Transverse colon (tissue), 4 donors: Measurements from ENCODE around the gene FKBP6. TPM values are rescaled to one million over a fixed set of nuclear protein-coding genes. Genes with fewer than 3 reads are reported as not detected.

Experiments used
- DNase-seq: peaks from one replicate; pipeline ENCODE4 v3.0.0-alpha.2; 2019
- H3K27ac ChIP-seq, 4 donors: fragments of 200-600 bp; sonication (generic); 2 replicates each; pipeline ENCODE4 v1.5.1; 2016 to 2018; ENCODE audit warnings: inconsistent platforms in 4 of 4
- H3K27me3 ChIP-seq: fragments of 200-600 bp; sonication (generic); 2 replicates; pipeline ENCODE4 v1.5.1; 2017; ENCODE audit warnings: inconsistent platforms
- H3K36me3 ChIP-seq, 4 donors: fragments of 200-600 bp; sonication (generic); 2 replicates each; pipeline ENCODE4 v1.5.1; 2017 to 2019; ENCODE audit warnings: inconsistent platforms in 4 of 4
- H3K4me1 ChIP-seq, 4 donors: fragments of 200-600 bp; sonication (generic); 2 replicates each; pipeline ENCODE4 v1.5.1; 2017 to 2020; ENCODE audit warnings: inconsistent platforms in 4 of 4
- H3K4me3 ChIP-seq, 4 donors: fragments of 200-600 bp; sonication (generic); 1 replicate in 1 of 4; 2 replicates in 3 of 4; pipeline versions ENCODE4 v1.5.1 to v1.6.1; 2017 to 2019; ENCODE audit warnings: inconsistent platforms in 4 of 4
- H3K9me3 ChIP-seq, 2 donors: fragments of 200-600 bp; sonication (generic); 2 replicates each; pipeline ENCODE4 v1.5.1; 2017 to 2019; ENCODE audit warnings: inconsistent platforms in 2 of 2
- CTCF ChIP-seq, 5 experiments: fragments of 200-600 bp in 3 of 5; fragments of 450-650 bp in 2 of 5; sonication (generic) in 3 of 5; IDR thresholded peaks; 1 replicate in 2 of 5; 2 replicates in 3 of 5; pipeline ENCODE4 v1.5.1; 2016 to 2017; ENCODE audit warnings: antibody characterized with exemption in 5 of 5, inconsistent platforms in 3 of 5, mild to moderate bottlenecking in 2 of 5, moderate library complexity in 1 of 5
- EP300 ChIP-seq: sonication (generic); formaldehyde crosslinking; IDR thresholded peaks from one replicate; pipeline ENCODE4 v1.6.1; 2017; ENCODE audit warnings: antibody characterized with exemption, low read depth
- POLR2A ChIP-seq: fragments of 450-650 bp; IDR thresholded peaks from one replicate; pipeline ENCODE4 v1.6.1; 2016; ENCODE audit warnings: antibody characterized with exemption, mild to moderate bottlenecking, moderate library complexity
- POLR2AphosphoS5 ChIP-seq, 3 donors: sonication (generic); formaldehyde crosslinking; IDR thresholded peaks; one replicate each; pipeline ENCODE4 v1.6.1; 2016; ENCODE audit warnings: antibody characterized with exemption in 3 of 3
- WGBS, 2 donors: methylation state at CpG; one replicate each; pipeline ENCODE4 v1.1.5; 2018; ENCODE audit warnings: low coverage in 1 of 2; 5-methylcytosine and 5-hydroxymethylcytosine counted together
- in situ Hi-C, 4 donors: fragments of 200-750 bp; cut with MboI; loops; one replicate each; pipeline versions ENCODE4 v1.15.0 to v1.15.1; 2017; ENCODE audit warnings: low sequenced_read_pairs in 3 of 4, low pct_ligation_motif_present in 1 of 4, low pct_unique_long_range_greater_than_20kb in 1 of 4
- intact Hi-C: fragments of 100-400 bp; cut with DNase I; formaldehyde crosslinking; loops from one replicate; pipeline ENCODE4 v1.15.1; 2023; ENCODE audit warnings: low total_unique reads
- total RNA-seq, 4 donors: library from RNA; depleted of rRNA; stranded (reverse); fragments of >200 nt; gene quantifications; one replicate each; pipeline ENCODE4 v1.1.0, GENCODE V29; 2016

The FKBP6 gene
- total RNA-seq, 4 donors from 2014 or later: not detected

- no peaks in the 10 kb centered on the region for H3K27me3 ChIP-seq
- no peak overlapping the region for H3K4me3 ChIP-seq
- H3K9me3 ChIP-seq: no peaks in the 10 kb centered on the region
- DNase-seq: no peak
- no peaks in the 10 kb centered on the region for H3K4me1 ChIP-seq
- no peak for TF ChIP-seq POLR2AphosphoS5 (IDR thresholded peaks at IDR 0.05)
- no peak for TF ChIP-seq POLR2A
- TF ChIP-seq EP300: no peak
- no peak for TF ChIP-seq CTCF (IDR thresholded peaks at IDR 0.05)
- H3K36me3 ChIP-seq: no peaks in the 10 kb centered on the region
- 33 to 59% methylated on average over 3 to 8 of the region's 8 CpGs for WGBS, 2 donors
- intact Hi-C loops (loop anchor here (5.0 kb wide), 1 partner anchor 106 kb away; no protein-coding TSS in a partner anchor), in situ Hi-C loops (no loop called here)
- no peak overlapping the region for H3K27ac ChIP-seq
Measured at GRCh38 chr7:73345951-73346350, 18.0 kb downstream of the FKBP6 start.

- H3K27ac ChIP-seq: no peak overlapping the region
- intact Hi-C loops (loop anchor here (5.0 kb wide), 1 partner anchor 103 kb away; no protein-coding TSS in a partner anchor), in situ Hi-C loops (no loop called here)
- H3K4me1 ChIP-seq: no peaks in the 10 kb centered on the region
- TF ChIP-seq POLR2A (no peak), CTCF (IDR thresholded peaks at IDR 0.05) (no peak), POLR2AphosphoS5 (IDR thresholded peaks at IDR 0.05) (no peak), EP300 (no peak)
- no peaks in the 10 kb centered on the region for H3K27me3 ChIP-seq
- H3K9me3 ChIP-seq: no peaks in the 10 kb centered on the region
- H3K4me3 ChIP-seq: no peak overlapping the region
- WGBS, 2 donors: 79 to 81% methylated on average over 4 to 6 of the region's 6 CpGs
- H3K36me3 ChIP-seq: no peaks in the 10 kb centered on the region
- no peak for DNase-seq
Measured at GRCh38 chr7:73349763-73350162, 21.8 kb downstream of the FKBP6 start.

DNA sequence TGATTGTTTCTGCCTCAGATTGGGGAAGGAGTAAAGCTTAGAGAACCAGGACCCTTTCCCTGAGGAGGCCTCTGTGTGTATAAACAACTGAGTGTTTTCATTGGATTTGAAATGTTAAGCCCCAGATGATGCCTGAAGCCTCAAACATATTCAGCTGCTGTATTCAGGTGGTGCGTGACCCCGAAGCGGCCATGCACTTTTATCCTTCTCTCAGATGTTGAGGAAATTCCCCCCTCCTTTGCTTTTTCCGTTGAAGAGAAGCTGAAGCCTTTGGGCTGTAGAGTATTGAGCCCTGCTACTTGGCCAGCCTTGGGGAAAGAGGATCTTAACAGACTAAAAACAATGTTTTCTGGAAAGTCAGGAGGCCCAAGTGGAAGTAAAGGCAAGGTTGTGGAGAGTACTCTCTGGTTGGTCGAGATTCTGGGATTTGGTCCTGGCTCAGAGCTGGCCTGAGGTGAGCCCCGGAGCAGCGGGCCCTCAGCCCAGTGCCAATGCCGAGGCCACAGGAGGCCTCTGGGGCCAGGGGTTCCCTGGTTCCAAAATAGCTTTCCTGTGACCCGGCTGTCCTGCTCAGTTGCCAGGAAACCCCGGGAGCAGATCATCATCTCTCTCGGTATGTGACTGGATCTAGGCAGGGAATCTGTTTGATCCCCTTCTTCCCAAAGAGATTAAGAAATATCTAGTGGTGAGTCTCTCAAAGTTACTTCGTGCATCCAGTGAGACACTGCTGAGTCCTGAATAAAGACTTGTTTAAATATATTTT is 22.5 kb downstream of the FKBP6 start:
- no peaks in the 10 kb centered on the region for H3K27me3 ChIP-seq
- no peaks in the 10 kb centered on the region for H3K9me3 ChIP-seq
- no peak for TF ChIP-seq POLR2A
- no peak for TF ChIP-seq EP300
- TF ChIP-seq POLR2AphosphoS5 (IDR thresholded peaks at IDR 0.05): no peak
- TF ChIP-seq CTCF (IDR thresholded peaks at IDR 0.05): no peak
- no peaks in the 10 kb centered on the region for H3K4me1 ChIP-seq
- DNase-seq: no peak
- no peak overlapping the region for H3K27ac ChIP-seq
- in situ Hi-C loops: no loop called here
- intact Hi-C loops: no loop called here
- no peaks in the 10 kb centered on the region for H3K36me3 ChIP-seq
- H3K4me3 ChIP-seq: no peak overlapping the region
- WGBS, 2 donors: 66 to 90% methylated on average over 2 to 12 of the region's 12 CpGs

- H3K9me3 ChIP-seq: no peaks in the 10 kb centered on the region
- in situ Hi-C loops: no loop called here
- H3K27ac ChIP-seq: no peak overlapping the region
- H3K4me1 ChIP-seq: no peaks in the 10 kb centered on the region
- TF ChIP-seq POLR2AphosphoS5 (IDR thresholded peaks at IDR 0.05): no peak
- no peaks in the 10 kb centered on the region for H3K36me3 ChIP-seq
- no peak for DNase-seq
- WGBS, 2 donors: 72 to 78% methylated on average over 1 to 6 of the region's 6 CpGs
- H3K4me3 ChIP-seq: no peak overlapping the region
- no peaks in the 10 kb centered on the region for H3K27me3 ChIP-seq
- intact Hi-C loops: no loop called here
Measured at GRCh38 chr7:73351447-73352167, 23.6 kb downstream of the FKBP6 start.
